Psoas muscle (tissue), 8 donors: ENCODE data around the gene MMS19. TPM values are rescaled to one million over a fixed set of nuclear protein-coding genes. Genes with fewer than 3 reads are reported as not detected.
"Not testable (repeated sequence)": the region's sequence is repeated elsewhere in the genome, so short reads cannot be mapped to it uniquely, and the experiment has no call there.

Experiments used
- ATAC-seq, 4 donors: fragments of 200-7000 bp; cut with Tn5 transposase; one replicate each; pipeline ENCODE4 v1.9.1; 2020; ENCODE audit warnings: moderate library complexity in 3 of 4, mild to moderate bottlenecking in 2 of 4
- DNase-seq, 2 donors: peaks; one replicate each; pipeline ENCODE4 v3.0.0-alpha.2; 2020
- H3K27ac ChIP-seq: fragments of 200-600 bp; one replicate; pipeline ENCODE4 v1.8.0; 2022
- H3K27me3 ChIP-seq, 3 donors: fragments of 200-600 bp in 1 of 3; one replicate each; pipeline versions ENCODE4 v1.6.1 to v1.8.0; 2013 to 2022; ENCODE audit warnings: low read length in 2 of 3, mild to moderate bottlenecking in 2 of 3, moderate library complexity in 1 of 3; ENCODE audit not compliant: insufficient read depth in 3 of 3
- H3K36me3 ChIP-seq, 2 donors: fragments of 200-600 bp in 1 of 2; one replicate each; pipeline versions ENCODE4 v1.6.1 to v1.8.0; 2013 to 2022; ENCODE audit warnings: low read depth in 1 of 2, mild to moderate bottlenecking in 1 of 2, moderate library complexity in 1 of 2; ENCODE audit not compliant: insufficient read depth in 1 of 2
- H3K4me1 ChIP-seq: fragments of 200-600 bp; one replicate; pipeline ENCODE4 v1.8.0; 2022
- H3K4me3 ChIP-seq: fragments of 200-600 bp; one replicate; pipeline ENCODE4 v1.8.0; 2022; ENCODE audit warnings: mild to moderate bottlenecking
- H3K9me3 ChIP-seq: fragments of 200-600 bp; one replicate; pipeline ENCODE4 v1.8.0; 2022
- WGBS, 3 donors: extraction: QIAGEN DNeasy Blood & Tissue Kit; methylation state at CpG; one replicate each; pipeline versions ENCODE4 v1.1.6 to v1.1.7; 2013; 5-methylcytosine and 5-hydroxymethylcytosine counted together
- intact Hi-C, 2 donors: fragments of 100-400 bp; cut with DNase I; formaldehyde crosslinking; loops; one replicate each; pipeline versions ENCODE4 v1.11.0 to v1.14.2; 2022
- polyA plus RNA-seq, 3 donors: library from polyadenylated mRNA; stranded (reverse); fragments of 200-250 nt; gene quantifications; one replicate each; pipeline ENCODE4 v1.2.3, GENCODE V29; 2013
- total RNA-seq, 4 donors: library from RNA; stranded (reverse); fragmentation: NEBNext Ultra II Directional in 2 of 4; extraction: Animal tissue kit (Norgen Biotek cat#: 25700) in 2 of 4; gene quantifications; one replicate each; pipeline versions ENCODE4 v1.2.1 to v1.2.4, GENCODE V29; 2021 to 2023
- TF ChIP-seq, protein P1 (sequence below): fragments of 200-600 bp; IDR thresholded peaks from one replicate; pipeline ENCODE4 v1.8.0; 2022; ENCODE audit warnings: antibody characterized with exemption
- donor health status: healthy with polysubstance abuse.
- donor health status: DM: no; HTN: no; CAD: no; lungs with moderate emphysema.
- donor health status: Bipolar disorder and iron deficiency.
- donor health status: healthy.
- donor health status: DM: yes; HTN: yes; CAD: no.
- donor health status: DM: no; HTN: no; CAD: no.
- donor health status: DM: no; HTN: no; CAD: no.
- donor health status: DM: yes; HTN: yes; CAD: no.

The MMS19 gene
- total and polyA plus RNA-seq, 7 donors = 29.8 to 47.6 (median 35.1) TPM

DNA sequence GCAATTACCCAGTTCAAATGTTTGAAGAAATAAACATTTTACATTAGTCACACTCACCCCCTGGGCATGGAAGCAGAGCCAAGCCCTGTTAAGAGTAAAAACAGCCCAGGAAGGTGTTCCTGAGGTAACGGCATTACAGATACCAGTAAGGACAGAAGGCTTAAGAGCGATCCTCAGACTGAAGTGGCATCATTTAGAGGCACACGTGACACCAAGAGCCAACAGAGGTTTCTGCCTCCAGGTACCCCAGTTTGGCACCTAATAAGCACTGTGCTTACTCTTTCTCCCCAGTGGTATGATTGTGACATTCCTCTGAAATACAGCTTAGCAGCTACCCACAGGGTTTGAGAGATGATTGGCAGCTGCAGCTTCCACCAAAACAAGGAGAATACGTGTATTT is 17.2 kb downstream of the MMS19 start:
- no peak for DNase-seq
- Histone ChIP-seq H3K27ac (no peak overlapping the region), H3K4me3 (no peak overlapping the region), H3K27me3 (no peaks in the 10 kb centered on the region), H3K4me1 (peaks cover 5% of the 10 kb centered on the region), H3K36me3 (peaks cover 12 to 72% of the 10 kb centered on the region in 2 donors), H3K9me3 (no peaks in the 10 kb centered on the region)
- 90 to 95% (median 94%) methylated on average over 4 of the region's 4 CpGs for WGBS, 3 donors
- intact Hi-C loops = no loop called here
- TF ChIP-seq, protein P1, sequence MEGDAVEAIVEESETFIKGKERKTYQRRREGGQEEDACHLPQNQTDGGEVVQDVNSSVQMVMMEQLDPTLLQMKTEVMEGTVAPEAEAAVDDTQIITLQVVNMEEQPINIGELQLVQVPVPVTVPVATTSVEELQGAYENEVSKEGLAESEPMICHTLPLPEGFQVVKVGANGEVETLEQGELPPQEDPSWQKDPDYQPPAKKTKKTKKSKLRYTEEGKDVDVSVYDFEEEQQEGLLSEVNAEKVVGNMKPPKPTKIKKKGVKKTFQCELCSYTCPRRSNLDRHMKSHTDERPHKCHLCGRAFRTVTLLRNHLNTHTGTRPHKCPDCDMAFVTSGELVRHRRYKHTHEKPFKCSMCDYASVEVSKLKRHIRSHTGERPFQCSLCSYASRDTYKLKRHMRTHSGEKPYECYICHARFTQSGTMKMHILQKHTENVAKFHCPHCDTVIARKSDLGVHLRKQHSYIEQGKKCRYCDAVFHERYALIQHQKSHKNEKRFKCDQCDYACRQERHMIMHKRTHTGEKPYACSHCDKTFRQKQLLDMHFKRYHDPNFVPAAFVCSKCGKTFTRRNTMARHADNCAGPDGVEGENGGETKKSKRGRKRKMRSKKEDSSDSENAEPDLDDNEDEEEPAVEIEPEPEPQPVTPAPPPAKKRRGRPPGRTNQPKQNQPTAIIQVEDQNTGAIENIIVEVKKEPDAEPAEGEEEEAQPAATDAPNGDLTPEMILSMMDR = no peak
- ATAC-seq = no peak

DNA sequence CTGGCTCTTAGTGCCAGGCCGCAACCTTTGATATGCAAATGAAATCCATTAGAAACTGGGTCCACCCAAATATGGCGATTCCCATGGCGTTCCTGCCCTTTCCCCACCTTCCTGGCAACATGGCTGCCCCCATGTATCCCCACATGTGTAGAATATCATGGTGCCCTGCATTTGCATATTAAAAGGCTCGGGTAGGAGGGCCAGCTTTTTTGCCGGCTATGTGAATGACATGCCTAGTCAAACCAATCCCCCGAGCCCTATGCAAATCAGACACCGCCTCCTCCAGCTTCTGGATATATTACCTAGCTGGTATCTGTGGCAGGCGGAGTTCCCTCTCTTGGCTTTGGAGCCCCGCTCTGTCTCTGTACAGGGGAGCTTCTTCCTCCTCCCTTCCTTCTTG is 18.3 kb downstream of the MMS19 start:
- no peaks in the 10 kb centered on the region for H3K9me3 ChIP-seq
- DNase-seq = no peak
- ATAC-seq = no peak
- no peaks in the 10 kb centered on the region for H3K27me3 ChIP-seq
- no peak overlapping the region for H3K4me3 ChIP-seq
- no peak overlapping the region for H3K27ac ChIP-seq
- H3K4me1 ChIP-seq = no peaks in the 10 kb centered on the region
- intact Hi-C loops = no loop called here
- WGBS, 3 donors = 74 to 79% (median 76%) methylated on average over 9 of the region's 9 CpGs
- TF ChIP-seq, protein P1 = no peak
- H3K36me3 ChIP-seq = peaks cover 12 to 80% of the 10 kb centered on the region in 2 donors

DNA sequence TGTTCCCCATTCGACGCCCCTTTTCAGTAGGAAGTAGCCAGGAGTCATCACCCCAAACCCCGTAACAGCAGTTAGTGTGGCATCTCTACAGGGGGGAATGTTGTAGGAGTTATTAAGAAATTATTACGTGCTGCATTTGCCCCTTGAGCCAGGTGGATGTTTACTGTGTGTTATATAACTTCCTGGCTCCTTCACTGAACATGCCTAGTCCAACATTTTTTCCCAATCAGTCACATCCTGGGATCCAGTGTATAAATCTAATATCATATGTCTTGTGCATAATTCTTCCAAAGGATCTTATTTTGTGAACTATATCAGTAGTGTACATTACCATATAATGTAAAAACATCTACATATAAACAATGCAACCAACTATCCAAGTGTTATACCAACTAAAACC is 18.8 kb downstream of the MMS19 start:
- H3K36me3 ChIP-seq = peaks cover 12 to 85% of the 10 kb centered on the region in 2 donors
- H3K4me1 ChIP-seq, H3K27ac ChIP-seq, H3K9me3 ChIP-seq, ATAC-seq, H3K27me3 ChIP-seq, DNase-seq, intact Hi-C loops, H3K4me3 ChIP-seq: not testable (repeated sequence)
- WGBS, 3 donors = 87 to 93% (median 87%) methylated on average over 4 of the region's 4 CpGs

DNA sequence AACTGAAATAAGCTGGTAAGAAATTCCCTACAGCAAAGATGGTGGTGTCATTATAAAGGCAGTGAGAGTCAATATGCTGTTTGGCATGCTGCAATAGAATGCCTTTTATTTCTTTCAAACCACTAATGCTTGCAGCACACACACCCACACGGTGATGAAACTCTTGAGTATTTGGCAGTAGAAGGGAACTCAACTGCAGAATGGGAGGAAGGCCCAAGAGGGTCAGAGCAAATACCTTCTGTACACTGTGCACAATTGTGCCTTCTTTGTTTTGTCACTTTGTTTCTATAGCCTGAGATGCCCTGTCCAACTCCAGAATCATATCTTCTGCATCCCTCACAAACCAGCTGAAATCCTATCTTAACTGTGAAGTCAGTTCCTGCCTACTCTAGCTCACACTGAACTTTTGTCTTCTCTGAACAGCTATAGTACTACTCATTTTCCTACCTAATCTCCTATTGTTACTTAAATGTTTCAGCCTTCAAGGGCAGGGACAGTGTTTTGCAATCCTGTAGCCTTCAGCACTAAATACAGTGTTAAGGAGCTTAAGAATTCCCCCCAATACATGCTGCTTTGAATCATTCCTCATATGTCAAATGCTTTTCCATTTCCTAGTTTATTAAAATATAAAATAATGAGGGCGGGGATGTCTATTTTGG is 22.2 kb downstream of the MMS19 start:
- Histone ChIP-seq H3K4me1 (no peaks in the 10 kb centered on the region), H3K36me3 (peaks cover 12 to 100% of the 10 kb centered on the region in 2 donors), H3K27me3 (no peaks in the 10 kb centered on the region), H3K9me3 (no peaks in the 10 kb centered on the region), H3K27ac (no peak overlapping the region), H3K4me3 (no peak overlapping the region)
- peak; percentile 28 to 69 (median 42) for ATAC-seq
- TF ChIP-seq, protein P1 = no peak
- intact Hi-C loops = no loop called here
- DNase-seq = no peak
- 61 to 79% (median 68%) methylated on average over 2 of the region's 2 CpGs for WGBS, 3 donors

DNA sequence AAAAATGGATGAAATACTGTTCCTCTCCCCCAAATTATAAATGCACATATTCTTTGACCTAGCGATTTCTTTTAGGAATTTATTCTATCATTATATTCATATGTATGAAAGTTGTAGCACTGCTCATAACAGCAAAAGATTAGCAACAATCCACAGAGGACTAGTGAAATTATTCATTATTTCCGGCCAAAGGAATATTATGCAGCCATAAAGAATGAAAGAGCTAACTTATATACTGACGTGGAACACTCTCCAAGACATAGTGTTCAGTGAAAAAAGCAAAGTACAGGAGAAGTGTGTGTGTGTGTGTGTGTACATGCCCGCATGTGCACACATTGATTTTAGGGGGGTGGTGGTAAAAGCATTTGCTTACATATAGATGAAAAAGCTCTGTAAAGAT is 23.3 kb downstream of the MMS19 start:
- ATAC-seq (no peak), DNase-seq (no peak)
- H3K27ac ChIP-seq = no peak overlapping the region
- H3K27me3 ChIP-seq = no peaks in the 10 kb centered on the region
- 96 to 98% (median 98%) methylated on average over 4 of the region's 4 CpGs for WGBS, 3 donors
- peaks cover 12 to 100% of the 10 kb centered on the region in 2 donors for H3K36me3 ChIP-seq
- TF ChIP-seq, protein P1 = no peak
- H3K4me1 ChIP-seq = no peaks in the 10 kb centered on the region
- no peaks in the 10 kb centered on the region for H3K9me3 ChIP-seq
- intact Hi-C loops = no loop called here
- no peak overlapping the region for H3K4me3 ChIP-seq

DNA sequence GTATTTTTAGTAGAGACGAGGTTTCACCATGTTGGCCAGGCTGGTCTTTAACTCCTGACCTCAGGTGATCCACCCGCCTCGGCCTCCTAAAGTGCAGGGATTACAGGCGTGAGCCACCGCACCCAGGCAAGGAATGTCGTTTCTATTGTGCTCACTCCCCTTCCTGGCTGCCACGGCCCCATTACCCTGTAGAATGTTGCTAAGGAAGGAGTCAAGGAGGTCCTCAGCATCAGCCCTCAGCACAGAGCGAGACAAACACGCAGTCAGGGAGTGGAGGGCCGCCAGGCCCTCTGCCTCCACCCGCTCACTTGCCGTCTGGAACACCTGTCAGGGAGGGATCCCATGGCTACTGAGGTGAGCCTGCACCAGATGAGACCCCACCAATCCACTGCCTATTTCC is 29.4 kb downstream of the MMS19 start:
- not testable (repeated sequence) for H3K9me3 ChIP-seq, H3K27me3 ChIP-seq, DNase-seq, ATAC-seq, H3K4me1 ChIP-seq, H3K27ac ChIP-seq, H3K4me3 ChIP-seq
- intact Hi-C loops = loop anchor here in 1 of 2 donors (5.0 kb wide), 2 partner anchors 84 to 144 kb away; no protein-coding TSS in a partner anchor
- WGBS, 3 donors = 91 to 95% (median 92%) methylated on average over 12 of the region's 12 CpGs
- peaks cover 29 to 99% of the 10 kb centered on the region in 2 donors for H3K36me3 ChIP-seq
